GM12801 (cell line): ENCODE measurements around the gene TLL2.

ENCODE experiments used
- CTCF ChIP-seq: IDR thresholded peaks from one replicate; pipeline ENCODE4 v1.5.1; 2011; ENCODE audit warnings: control low read depth; ENCODE audit not compliant: insufficient read length; ENCODE audit errors: extremely low read depth

TLL2 gene

DNA sequence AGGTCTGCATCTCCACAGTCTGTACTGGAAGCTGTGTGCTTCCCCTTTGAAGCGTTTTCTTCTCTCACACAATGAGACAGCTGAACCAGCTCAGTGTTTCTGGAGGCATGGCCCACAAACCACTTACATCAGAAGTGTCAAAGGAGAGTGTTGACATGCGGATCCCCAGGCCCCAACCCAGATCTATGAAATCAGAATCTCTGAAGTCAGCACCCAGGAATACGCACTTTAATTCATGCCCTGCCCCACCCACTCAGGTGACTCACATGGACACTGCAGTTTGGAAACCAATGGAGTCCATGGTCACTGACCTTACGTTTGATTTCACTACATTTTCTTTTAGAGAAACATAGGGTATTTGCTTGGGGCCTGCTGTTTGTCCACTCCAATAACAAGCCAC, 19.0 kb downstream of the TLL2 start:
- TF ChIP-seq CTCF: no peak

- TF ChIP-seq CTCF: no peak
Measured at GRCh38 chr10:96493871-96494525, 19.7 kb downstream of the TLL2 start.

GRCh38 chr10:96493254-96493653, 20.5 kb downstream of the TLL2 start:
- TF ChIP-seq CTCF: no peak

GRCh38 chr10:96491303-96491702, 22.4 kb downstream of the TLL2 start:
- no peak for TF ChIP-seq CTCF

- no peak for TF ChIP-seq CTCF
Measured at GRCh38 chr10:96488161-96488935, 25.4 kb downstream of the TLL2 start.

DNA sequence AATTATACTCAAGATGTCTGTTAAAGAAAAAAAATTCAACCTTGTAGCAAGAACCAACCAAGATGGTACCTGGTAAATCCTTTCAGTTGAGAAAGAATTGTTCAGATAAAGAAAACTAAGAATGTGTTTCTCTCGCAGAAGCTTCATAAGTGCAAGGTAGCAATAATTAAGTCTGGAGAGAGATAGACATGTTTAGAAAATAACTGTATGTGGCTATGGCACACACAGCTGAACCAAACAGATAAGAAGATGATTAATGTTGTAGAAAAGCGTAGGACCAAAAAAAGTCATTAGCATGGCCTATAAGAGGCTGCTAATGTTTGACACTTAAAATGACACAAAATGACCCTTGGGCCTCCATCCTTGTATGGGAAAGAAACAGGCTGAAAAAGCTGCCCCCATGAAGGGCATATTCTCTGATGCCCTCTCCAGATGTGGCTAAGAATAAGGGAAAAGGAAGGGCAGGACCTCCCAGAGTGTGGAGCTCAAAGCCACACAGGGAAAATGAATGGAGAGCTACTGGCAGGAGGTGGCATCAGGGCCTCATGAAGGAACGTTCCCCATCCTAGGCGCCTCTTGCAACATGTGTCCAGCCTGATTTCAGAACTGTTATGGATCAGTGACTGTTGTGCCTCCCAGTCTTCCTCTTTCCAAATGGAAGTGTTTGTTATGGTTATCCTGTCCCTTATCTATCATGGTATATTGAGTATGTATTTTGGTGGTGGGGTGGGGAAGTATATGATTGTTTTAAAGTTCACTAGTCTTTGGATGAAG, 30.7 kb downstream of the TLL2 start:
- no peak for TF ChIP-seq CTCF

DNA sequence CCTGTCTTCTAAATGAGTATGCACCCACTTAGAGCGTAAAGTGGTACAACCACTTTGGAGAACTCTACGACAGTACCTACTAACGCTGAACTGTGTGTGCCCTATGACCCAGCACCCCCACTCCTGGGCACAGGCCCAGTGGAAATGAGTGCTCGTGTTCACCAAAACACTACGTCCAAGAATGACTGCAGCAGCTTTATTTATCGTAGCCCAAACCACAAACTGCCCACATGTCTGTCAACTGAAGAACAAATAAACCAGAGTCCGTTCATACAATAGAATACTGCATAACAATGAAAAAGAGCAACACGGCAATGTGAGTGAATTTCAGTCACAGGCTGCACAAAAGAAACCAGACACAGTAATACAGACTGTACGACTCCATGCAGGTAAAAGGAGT, 35.4 kb downstream of the TLL2 start:
- no peak for TF ChIP-seq CTCF
